ENCODE data around the gene WNT4. TPM values are rescaled to one million over a fixed set of nuclear protein-coding genes. Genes with fewer than 3 reads are reported as not detected.

Gene WNT4
- total and polyA plus RNA-seq, 10 of the 15 experiments (the other 5 are each of a cell fraction or from before 2014, with no cell fraction given) = 0.01 TPM; not detected in 9

GRCh38 chr1:22163137-22163536 lies 20.2 kb upstream of the WNT4 start (continued):
- TF ChIP-seq, protein P1, sequence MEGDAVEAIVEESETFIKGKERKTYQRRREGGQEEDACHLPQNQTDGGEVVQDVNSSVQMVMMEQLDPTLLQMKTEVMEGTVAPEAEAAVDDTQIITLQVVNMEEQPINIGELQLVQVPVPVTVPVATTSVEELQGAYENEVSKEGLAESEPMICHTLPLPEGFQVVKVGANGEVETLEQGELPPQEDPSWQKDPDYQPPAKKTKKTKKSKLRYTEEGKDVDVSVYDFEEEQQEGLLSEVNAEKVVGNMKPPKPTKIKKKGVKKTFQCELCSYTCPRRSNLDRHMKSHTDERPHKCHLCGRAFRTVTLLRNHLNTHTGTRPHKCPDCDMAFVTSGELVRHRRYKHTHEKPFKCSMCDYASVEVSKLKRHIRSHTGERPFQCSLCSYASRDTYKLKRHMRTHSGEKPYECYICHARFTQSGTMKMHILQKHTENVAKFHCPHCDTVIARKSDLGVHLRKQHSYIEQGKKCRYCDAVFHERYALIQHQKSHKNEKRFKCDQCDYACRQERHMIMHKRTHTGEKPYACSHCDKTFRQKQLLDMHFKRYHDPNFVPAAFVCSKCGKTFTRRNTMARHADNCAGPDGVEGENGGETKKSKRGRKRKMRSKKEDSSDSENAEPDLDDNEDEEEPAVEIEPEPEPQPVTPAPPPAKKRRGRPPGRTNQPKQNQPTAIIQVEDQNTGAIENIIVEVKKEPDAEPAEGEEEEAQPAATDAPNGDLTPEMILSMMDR (IDR thresholded peaks at IDR 0.05 in 2 of 3, conservative IDR thresholded peaks at IDR 0.05 in 1 of 3; ENCODE audit: control insufficient read depth in 2 of 3, extremely low read depth in 1 of 3, insufficient read depth in 1 of 3, low read depth in 3 of 3, low read length in 3 of 3) = no peak
- no peak for TF ChIP-seq POLR2AphosphoS2 (IDR thresholded peaks at IDR 0.05; ENCODE audit: low read depth, low read length)
- TF ChIP-seq BCL3 (IDR thresholded peaks at IDR 0.05; ENCODE audit: borderline replicate concordance, insufficient read depth, low read depth, low read length, poor library complexity, severe bottlenecking) = no peak
- TF ChIP-seq MEF2A (IDR thresholded peaks at IDR 0.05; ENCODE audit: insufficient read depth, low read depth, low read length) = no peak
- no peak for TF ChIP-seq RUNX3 (IDR thresholded peaks at IDR 0.05; ENCODE audit: low read length)

- ChIA-PET POLR2A (no interaction called here), SMC1A (ENCODE audit: uncharacterized antibody, unreplicated experiment) (interaction anchor here (1.2 kb wide), 1 partner anchor 30 kb away, joined by 3 read pairs; no protein-coding TSS in a partner anchor), RAD21 (ENCODE audit: unreplicated experiment) (interaction anchor here (0.6 kb wide), 1 partner anchor 138 kb away, joined by 3 read pairs; no protein-coding TSS in a partner anchor), CTCF (no interaction called here)
- no peaks in the 10 kb centered on the region for H3K27me3 ChIP-seq (replicated peaks in 1 of 2; ENCODE audit: control insufficient read depth in 2 of 2, insufficient read depth in 2 of 2, low read length in 1 of 2)
- H3K36me3 ChIP-seq (ENCODE audit: control insufficient read depth in 2 of 2, insufficient read depth in 2 of 2, low read length in 1 of 2) = no peaks in the 10 kb centered on the region
- no peak overlapping the region for H3K4me2 ChIP-seq (ENCODE audit: control insufficient read depth, insufficient read depth)
- FAIRE-seq (no peak), DNase-seq (ENCODE audit: low read depth, low spot score) (no peak), ATAC-seq (no peak)
- intact Hi-C loops (cut with micrococcal nuclease; ENCODE audit: unreplicated experiment) = no loop called here
- no peak overlapping the region for H3K4me3 ChIP-seq
- peaks cover 5% of the 10 kb centered on the region; the same call in 1 of the 2 replicates for H3K4me1 ChIP-seq (ENCODE audit: control insufficient read depth, insufficient read depth, low read length)
- in situ Hi-C loops (cut with MboI) = no loop called here
- TF ChIP-seq CBX5 (IDR thresholded peaks at IDR 0.05; ENCODE audit: low read depth) (no peak), ASH2L (IDR thresholded peaks at IDR 0.05; ENCODE audit: borderline replicate concordance, low read depth) (no peak), KLF5 (IDR thresholded peaks at IDR 0.05; ENCODE audit: partially characterized antibody) (no peak), RAD21 (IDR thresholded peaks at IDR 0.05; ENCODE audit: insufficient read depth, low read depth, low read length) (no peak), POLR2A (IDR thresholded peaks at IDR 0.05; ENCODE audit: low read depth, low read length) (no peak), HDAC6 (IDR thresholded peaks at IDR 0.05; ENCODE audit: unreplicated experiment) (no peak), WRNIP1 (IDR thresholded peaks at IDR 0.05; ENCODE audit: borderline replicate concordance, low read depth, low read length) (no peak), RUNX3 (IDR thresholded peaks at IDR 0.05; ENCODE audit: low read length) (no peak), ZBTB11 (CRISPR knock-in tag; IDR thresholded peaks at IDR 0.05) (no peak), MTA3 (IDR thresholded peaks at IDR 0.05; ENCODE audit: borderline replicate concordance, low read length) (no peak)
- TF ChIP-seq, protein P2, sequence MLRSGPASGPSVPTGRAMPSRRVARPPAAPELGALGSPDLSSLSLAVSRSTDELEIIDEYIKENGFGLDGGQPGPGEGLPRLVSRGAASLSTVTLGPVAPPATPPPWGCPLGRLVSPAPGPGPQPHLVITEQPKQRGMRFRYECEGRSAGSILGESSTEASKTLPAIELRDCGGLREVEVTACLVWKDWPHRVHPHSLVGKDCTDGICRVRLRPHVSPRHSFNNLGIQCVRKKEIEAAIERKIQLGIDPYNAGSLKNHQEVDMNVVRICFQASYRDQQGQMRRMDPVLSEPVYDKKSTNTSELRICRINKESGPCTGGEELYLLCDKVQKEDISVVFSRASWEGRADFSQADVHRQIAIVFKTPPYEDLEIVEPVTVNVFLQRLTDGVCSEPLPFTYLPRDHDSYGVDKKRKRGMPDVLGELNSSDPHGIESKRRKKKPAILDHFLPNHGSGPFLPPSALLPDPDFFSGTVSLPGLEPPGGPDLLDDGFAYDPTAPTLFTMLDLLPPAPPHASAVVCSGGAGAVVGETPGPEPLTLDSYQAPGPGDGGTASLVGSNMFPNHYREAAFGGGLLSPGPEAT (IDR thresholded peaks at IDR 0.05; ENCODE audit: low read depth) = no peak
- H3K27ac ChIP-seq (ENCODE audit: control insufficient read depth, insufficient read depth) = no peak overlapping the region
- BruUV-seq (replicated peaks) = no TSS peak
- H3K9me3 ChIP-seq (replicated peaks; ENCODE audit: control insufficient read depth, insufficient read depth, low read length) = no peaks in the 10 kb centered on the region
- 48% methylated on average over 17 of the region's 17 CpGs for WGBS (ENCODE audit: insufficient coverage, insufficient replicate concordance, low lambda C conversion rate, missing lambda C conversion rate)
- H4K20me1 ChIP-seq (ENCODE audit: control insufficient read depth, insufficient read depth) = no peaks in the 10 kb centered on the region
- H2AFZ ChIP-seq (ENCODE audit: control insufficient read depth, low read depth, low read length) = no peak overlapping the region
- no peak overlapping the region for H3K9ac ChIP-seq (ENCODE audit: control insufficient read depth, insufficient read depth, low read length)
- H3K79me2 ChIP-seq (ENCODE audit: control insufficient read depth, insufficient read depth, low read length) = no peaks in the 10 kb centered on the region
These were observed 17.0 kb upstream of the WNT4 start for GRCh38 chr1:22159891-22160290.
